ENCODE results near the gene SMARCB1.
A peak's percentile ranks its signal among the peaks of the same experiment; 100 is the strongest.

The SMARCB1 gene

GRCh38 chr22:23762842-23763578, 23.8 kb upstream of the SMARCB1 start, which contains the start of gene C22orf15:
Gene C22orf15, plus strand, starts transcription at chr22:23762990. Its CDS starts 317 bp downstream, at chr22:23763307.
- DNase-seq (ENCODE audit: low read depth) = no peak

- peak; percentile 57 for DNase-seq (ENCODE audit: low read depth)
Measured at GRCh38 chr22:23763579-23763945, 23.2 kb upstream of the SMARCB1 start.

GRCh38 chr22:23763954-23764353, 22.8 kb upstream of the SMARCB1 start:
- DNase-seq (ENCODE audit: low read depth) = no peak

- no peak for DNase-seq (ENCODE audit: low read depth)
Measured at GRCh38 chr22:23764899-23765881, 21.6 kb upstream of the SMARCB1 start.

GRCh38 chr22:23767303-23767672, 19.5 kb upstream of the SMARCB1 start:
- DNase-seq (ENCODE audit: low read depth) = no peak

- DNase-seq (ENCODE audit: low read depth) = peak; percentile 74
Measured at GRCh38 chr22:23767673-23768548, 18.9 kb upstream of the SMARCB1 start, which contains the start of gene CHCHD10. Gene CHCHD10, minus strand, starts transcription at chr22:23767972. Its CDS starts 98 bp downstream, at chr22:23767874.

- DNase-seq (ENCODE audit: low read depth) = no peak
Measured at GRCh38 chr22:23769321-23769965, 17.3 kb upstream of the SMARCB1 start.

GRCh38 chr22:23772315-23772648, 14.5 kb upstream of the SMARCB1 start:
- no peak for DNase-seq (ENCODE audit: low read depth)

GRCh38 chr22:23772649-23773473, 13.9 kb upstream of the SMARCB1 start, which contains the start of gene MMP11:
Gene MMP11, plus strand, starts transcription at chr22:23772849. Its CDS starts 22 bp downstream, at chr22:23772871.
- DNase-seq (ENCODE audit: low read depth) = no peak

GRCh38 chr22:23773483-23774113, 13.2 kb upstream of the SMARCB1 start:
- no peak for DNase-seq (ENCODE audit: low read depth)

- no peak for DNase-seq (ENCODE audit: low read depth)
Measured at GRCh38 chr22:23774114-23774921, 12.4 kb upstream of the SMARCB1 start.

- no peak for DNase-seq (ENCODE audit: low read depth)
Measured at GRCh38 chr22:23774922-23775436, 11.8 kb upstream of the SMARCB1 start.

GRCh38 chr22:23775779-23776375, 10.9 kb upstream of the SMARCB1 start:
- no peak for DNase-seq (ENCODE audit: low read depth)

- no peak for DNase-seq (ENCODE audit: low read depth)
Measured at GRCh38 chr22:23777776-23778576, 8.8 kb upstream of the SMARCB1 start.

GRCh38 chr22:23778577-23778900, 8.2 kb upstream of the SMARCB1 start:
- DNase-seq (ENCODE audit: low read depth) = no peak

- no peak for DNase-seq (ENCODE audit: low read depth)
Measured at GRCh38 chr22:23779083-23779482, 7.7 kb upstream of the SMARCB1 start.

- no peak for DNase-seq (ENCODE audit: low read depth)
Measured at GRCh38 chr22:23779731-23780130, 7.0 kb upstream of the SMARCB1 start.
